Medulla oblongata (tissue), 1 donor: ENCODE measurements around the gene BPI.
"Not testable (repeated sequence)": the region's sequence is repeated elsewhere in the genome, so short reads cannot be mapped to it uniquely, and the experiment has no call there.

Experiments used
- DNase-seq: peaks from one replicate; pipeline ENCODE4 v3.0.0-alpha.2; 2015; ENCODE audit errors: extremely low spot score

Gene BPI

GRCh38 chr20:38303908-38304379 lies at the start of gene BPI:
Gene BPI, plus strand, starts transcription at chr20:38304156. Its CDS starts 68 bp downstream, at chr20:38304224.
- peak; percentile 40 for DNase-seq

GRCh38 chr20:38254621-38255020 lies 49.3 kb upstream of the BPI start:
- DNase-seq = not testable (repeated sequence)

GRCh38 chr20:38255393-38255792 lies 48.6 kb upstream of the BPI start:
- peak; percentile 61 for DNase-seq

- DNase-seq = no peak
Measured at GRCh38 chr20:38256021-38256420, 47.9 kb upstream of the BPI start.

DNA sequence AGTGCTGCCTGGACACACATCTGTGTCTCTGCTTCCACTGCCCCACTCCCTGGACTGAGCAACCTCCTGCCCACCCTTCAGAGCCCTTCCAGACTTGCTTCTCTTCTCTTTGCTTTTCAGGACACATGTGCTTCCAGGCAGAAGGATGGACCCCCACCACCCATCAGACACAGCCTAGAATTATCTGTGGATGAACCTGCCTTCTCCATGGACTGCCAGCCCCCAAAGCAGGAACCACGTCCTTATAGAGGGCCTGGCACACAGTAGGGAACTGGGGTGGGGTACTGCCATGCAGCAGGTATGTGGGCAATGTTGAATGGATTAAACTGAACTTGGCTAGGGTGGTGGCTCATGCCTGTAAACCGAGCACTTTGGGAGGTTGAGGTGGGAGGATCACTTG lies 47.0 kb upstream of the BPI start:
- DNase-seq = no peak

DNA sequence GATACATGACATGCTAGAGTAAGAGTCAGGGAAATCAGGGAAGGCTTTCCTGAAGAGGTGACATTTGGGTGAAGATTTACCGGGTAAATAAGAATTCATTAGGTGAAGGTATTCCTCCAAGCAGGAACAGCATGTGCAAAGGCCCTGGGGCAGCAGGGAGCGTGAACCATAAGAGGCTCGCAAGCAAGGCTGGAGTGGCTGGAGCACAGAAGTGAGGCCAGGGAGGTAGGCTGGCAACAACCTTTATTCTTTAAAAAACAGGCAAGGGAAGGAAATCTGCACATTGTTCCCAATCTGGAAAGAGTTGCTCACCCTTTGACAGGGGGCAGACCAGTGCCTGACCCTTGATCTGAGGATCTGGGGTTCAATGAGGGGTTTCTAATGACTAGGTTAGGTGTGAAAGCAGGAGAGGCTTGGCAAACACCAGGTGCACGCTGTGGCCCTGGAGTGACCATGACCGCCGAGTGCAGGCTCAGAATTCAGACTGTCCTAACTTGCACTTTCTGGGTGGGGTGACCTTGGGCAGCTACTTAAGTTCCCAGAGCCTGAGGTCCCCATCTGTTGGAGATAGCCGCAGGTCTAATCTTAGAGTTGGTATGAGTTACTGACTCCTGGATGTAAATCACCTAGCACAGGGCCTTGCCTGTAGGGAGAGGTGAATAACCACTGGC lies 45.3 kb upstream of the BPI start:
- no peak for DNase-seq

DNA sequence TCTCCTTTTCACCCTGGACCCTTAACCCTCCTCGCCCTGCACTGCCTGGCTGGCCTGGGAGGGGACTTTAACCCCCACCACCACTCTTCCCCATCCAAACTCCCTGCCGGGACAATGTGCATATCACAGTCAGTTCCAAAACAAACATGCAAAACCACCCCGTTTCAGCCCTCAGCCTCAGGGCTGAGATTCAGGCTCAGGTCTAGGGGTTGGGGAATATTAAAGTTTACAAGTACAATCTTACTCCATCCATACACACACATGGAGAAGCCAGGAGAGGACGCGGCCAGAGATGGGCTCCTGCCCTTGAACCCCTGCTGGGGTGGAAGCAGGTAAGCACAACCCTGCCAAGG lies 44.0 kb upstream of the BPI start:
- peak; percentile 50 for DNase-seq

DNA sequence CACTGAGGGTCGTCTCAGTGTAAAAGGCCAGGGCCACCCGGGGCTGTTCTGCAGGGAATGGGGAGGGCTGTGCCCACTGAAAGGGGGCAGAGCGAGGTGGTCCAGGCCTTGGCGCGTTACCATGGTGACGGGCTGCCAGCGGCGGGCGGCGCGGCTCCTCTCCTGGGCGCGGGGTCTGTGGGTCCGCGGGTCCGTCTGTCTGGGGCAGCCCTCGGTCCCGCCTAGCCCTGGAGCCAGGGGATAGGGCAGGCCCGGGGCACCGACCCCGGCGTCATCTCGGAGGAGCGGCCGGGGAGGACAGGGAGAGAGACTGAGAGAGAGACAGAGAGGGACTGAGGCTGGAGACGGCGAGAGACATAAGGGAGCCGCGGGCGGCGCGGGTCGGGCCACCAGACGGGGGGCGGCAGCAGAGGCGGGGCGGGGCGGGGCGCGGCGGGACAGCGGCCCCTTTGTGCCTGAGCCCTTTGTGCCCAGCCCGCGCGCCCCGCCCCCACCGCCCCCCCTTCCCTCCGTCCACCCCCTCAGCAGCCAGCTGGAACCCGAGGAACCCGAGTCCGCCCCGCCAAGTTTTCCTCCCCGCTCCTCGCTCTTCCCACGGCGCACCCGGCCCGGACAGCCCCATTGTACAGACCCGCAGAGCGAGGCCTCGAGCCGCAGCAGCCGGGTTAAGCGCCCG lies 43.4 kb upstream of the BPI start, which contains the start of gene KIAA1755:
TSS of gene KIAA1755 (minus strand) at position 358 of the 676 bp plus-strand sequence. CDS start at position 123, 235 bp downstream.
- peak; percentile 64 for DNase-seq

DNA sequence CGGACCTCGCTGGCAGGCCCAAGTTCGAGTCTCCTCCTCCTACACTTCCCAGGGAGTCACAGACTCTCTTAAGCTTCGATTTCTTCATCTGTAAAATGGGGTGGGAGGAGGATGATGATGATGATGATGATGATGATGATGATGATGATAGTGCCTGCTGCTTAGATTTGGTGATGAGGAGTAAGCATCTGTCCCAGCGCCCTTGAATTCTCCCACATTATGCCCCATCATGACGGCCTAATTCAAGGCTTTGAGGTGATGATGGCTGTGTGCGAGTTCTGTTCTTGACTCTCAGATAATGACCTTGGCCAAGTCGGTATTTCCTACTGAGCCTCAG lies 42.9 kb upstream of the BPI start:
- DNase-seq = no peak

DNA sequence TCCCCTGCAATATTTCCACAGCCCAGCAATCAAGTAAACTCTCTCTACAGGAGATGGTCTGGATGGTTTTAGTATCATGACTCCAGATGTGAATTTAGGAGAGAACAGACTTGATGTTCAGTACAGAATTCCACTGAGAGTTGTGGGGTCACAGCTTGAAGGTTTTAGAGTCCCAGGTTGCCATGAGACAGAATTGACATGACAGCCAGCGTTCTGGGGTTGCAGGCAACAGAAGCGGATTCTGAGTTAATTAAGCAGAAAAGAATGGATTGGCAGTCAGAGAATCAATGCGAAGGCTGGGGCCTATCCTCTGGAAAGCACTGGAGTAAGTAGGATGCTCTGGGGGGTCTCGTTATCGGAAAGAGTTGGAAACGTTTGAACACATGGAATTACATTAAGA lies 41.0 kb upstream of the BPI start:
- DNase-seq = no peak

DNA sequence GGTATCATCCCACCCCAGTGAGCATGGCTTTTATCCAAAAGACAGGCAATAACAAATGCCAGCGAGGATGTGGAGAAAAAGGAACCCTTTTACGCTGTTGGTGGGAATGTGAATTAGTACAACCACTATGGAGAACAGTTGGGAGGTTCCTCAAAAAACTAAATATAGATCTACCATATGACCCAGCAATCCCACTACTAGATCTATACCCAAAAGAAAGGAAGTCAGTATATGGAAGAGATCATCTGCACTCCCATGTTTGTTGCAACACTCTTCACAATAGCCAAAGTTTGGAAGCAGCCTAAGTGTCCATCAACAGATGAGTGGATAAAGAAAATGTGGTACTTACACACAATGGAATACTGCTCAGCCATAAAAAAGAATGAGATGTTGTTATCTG lies 37.5 kb upstream of the BPI start:
- DNase-seq = no peak

DNA sequence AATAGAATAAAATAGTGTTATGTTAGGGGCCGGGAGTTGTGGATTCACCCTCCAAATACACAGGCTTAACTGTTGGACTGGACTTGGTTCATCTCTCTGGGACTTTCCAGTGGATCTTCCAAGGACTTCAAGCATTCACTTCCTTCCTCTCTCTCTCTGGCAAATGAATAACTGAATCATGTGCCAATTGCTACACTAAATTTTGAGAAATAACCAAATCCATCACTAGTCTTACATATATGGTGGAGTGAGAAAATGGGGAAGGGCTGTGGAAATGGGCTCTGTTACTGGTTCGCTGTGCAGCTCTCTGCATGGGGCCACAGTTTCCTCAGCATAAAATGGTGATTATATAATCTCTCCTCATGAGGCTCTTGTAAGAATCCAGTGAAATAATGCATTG lies 36.7 kb upstream of the BPI start:
- no peak for DNase-seq

DNA sequence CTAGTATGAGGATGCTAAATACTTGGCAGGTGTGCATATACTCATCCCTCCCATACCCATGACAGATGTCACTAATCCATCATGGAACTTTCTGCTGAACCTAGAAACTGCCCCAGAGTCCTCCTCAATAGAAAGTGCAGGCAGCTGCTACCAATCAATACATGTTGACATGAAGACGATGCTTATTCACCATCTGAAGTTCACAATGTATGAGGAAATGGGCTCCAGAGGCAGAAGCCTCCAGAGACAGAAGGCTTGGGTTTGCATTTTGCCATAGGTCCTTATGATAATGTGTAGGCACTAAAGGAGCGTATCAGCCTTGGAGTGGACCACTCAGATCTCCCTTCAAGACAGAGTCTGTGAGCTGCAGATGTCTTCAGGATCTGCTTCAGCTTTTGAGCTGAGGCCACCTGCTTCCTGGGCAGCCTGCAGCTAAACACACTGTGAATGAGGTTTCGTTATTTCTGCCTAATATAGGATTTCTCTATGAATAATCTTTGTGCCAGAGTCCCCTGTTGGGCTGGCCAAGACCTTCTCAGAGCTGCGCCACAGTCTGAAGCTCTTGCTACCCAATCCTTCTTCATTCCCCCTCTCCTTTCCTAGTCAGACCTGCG lies 35.9 kb upstream of the BPI start:
- no peak for DNase-seq

DNA sequence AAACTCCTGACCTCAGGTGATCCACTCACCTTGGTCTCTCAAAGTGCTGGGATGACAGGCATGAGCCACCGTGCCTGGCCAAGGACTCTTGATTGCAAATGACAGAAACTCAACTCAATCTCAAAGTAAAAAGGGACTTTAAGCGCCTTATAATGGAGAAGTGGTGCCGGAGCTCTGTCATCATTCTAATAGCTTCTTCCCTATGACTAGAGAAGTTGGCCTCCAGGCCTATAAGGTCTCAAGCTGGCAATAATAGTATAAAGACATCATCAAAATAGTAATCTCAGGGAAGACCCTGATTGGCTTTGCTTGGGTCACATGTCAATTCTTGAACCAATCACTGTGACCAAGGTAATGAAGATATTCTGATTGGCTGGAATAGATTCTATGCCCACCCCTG lies 34.9 kb upstream of the BPI start:
- no peak for DNase-seq

GRCh38 chr20:38269715-38270114 lies 34.2 kb upstream of the BPI start:
- DNase-seq = no peak

DNA sequence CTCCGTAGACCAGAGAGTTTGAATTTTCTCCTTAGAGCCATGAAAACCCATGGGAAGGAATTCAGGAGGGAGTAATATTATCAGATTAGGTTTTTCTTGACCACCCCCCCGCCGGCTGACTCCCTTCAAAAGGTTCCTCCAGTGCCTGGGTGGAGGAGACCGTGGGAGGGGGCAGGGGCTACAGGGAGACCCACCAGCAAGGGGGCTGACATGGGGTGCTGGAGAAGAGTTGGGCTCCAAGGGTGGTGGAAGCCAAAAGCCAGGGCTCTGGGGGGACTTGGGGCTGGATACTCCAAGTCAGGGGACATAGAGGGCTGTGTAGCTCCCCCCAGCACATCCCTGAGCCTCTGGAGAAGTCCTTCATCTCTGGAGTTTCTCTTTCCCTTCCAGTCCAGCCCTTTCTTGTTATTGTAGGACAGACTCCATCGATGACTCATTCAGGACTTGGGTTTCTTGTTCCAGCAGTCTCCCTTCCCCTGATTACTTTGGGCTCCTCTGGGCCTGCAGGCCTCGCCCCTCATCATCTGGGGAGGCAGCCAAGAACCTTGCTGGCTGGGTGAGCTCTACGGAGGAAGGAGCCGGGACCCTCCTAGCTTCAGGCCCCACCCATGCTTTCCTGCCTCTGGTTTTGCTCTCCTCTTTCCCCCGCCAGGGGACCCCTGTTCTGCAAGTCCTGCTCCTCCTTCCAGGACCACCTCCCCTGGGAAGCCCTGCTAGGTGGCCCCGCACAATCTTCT lies 32.9 kb upstream of the BPI start:
- no peak for DNase-seq

DNA sequence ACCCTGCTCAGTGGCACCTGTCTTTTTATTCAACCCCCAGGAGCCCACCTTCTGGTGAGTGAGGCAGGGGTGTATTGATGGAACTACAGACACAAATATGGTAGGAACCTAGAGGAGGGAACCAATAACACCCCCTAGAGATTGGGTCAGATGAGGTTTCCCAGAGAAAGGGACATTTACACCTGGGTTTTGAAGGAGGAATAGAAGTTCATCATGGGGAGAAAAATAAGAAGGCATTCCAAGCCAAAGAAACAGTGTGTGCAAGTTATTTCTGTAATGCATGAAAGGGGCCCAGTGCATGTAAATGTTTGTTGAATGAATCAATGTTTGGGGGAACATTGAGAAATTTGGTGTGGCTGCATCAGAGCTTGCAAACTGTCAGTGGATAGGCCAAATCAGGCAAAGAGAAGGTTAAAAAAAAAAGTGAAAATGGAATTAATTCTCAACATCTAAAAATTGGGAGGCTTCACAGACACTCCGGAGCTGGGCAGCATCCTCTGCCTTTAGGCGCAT lies 32.3 kb upstream of the BPI start:
- DNase-seq = no peak

GRCh38 chr20:38272398-38272797 lies 31.6 kb upstream of the BPI start:
- no peak for DNase-seq

GRCh38 chr20:38272961-38273360 lies 31.0 kb upstream of the BPI start:
- DNase-seq = no peak

GRCh38 chr20:38275815-38276550 lies 28.0 kb upstream of the BPI start:
- no peak for DNase-seq

GRCh38 chr20:38277285-38277684 lies 26.7 kb upstream of the BPI start:
- no peak for DNase-seq

DNA sequence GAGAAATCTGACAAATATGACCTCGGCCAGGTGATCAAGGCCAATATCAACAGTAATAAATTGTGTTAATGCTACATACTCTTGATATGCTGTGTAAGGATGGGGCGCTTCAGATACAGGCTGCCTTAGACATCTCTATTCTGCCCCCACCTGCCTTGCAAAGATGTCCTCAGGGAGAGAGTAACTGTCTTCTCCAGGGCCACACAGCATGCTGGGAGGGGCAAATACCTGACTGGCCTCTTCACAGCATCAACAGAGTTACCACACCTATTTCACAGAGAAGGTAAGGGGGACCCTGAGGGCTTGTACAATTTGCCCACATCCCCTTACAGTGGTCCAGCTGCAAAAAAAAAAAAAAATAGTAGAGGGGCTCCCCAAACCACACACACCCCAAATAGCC lies 26.3 kb upstream of the BPI start:
- no peak for DNase-seq
